H1 (cell line): ENCODE results near the gene ERC1. TPM values are rescaled to one million over a fixed set of nuclear protein-coding genes. Genes with fewer than 3 reads are reported as not detected.

ENCODE experiments used
- CTCF ChIA-PET: fragments of 300-600 bp; sonication (Branson Sonifier 250); formaldehyde crosslinking; loops from one replicate; lab custom pipeline; 2021; ENCODE audit not compliant: partially characterized antibody; lab: Charles Lee
- POLR2A ChIA-PET: fragments of 300-600 bp; sonication (Branson Sonifier 250); formaldehyde crosslinking; loops from one replicate; lab custom pipeline; 2021; ENCODE audit warnings: inconsistent platforms; ENCODE audit not compliant: partially characterized antibody; lab: Charles Lee
- DNase-seq, 2 experiments: peaks; one replicate each; pipeline versions ENCODE4 v3.0.0 to v3.0.0-alpha.2; 2010 to 2022; ENCODE audit warnings: low spot score in 2 of 2, low read depth in 1 of 2, mixed read lengths in 1 of 2
- FAIRE-seq: peaks from 2 replicates; lab custom pipeline; 2011; peaks lifted over from hg19 to GRCh38; lab: Jason Lieb, UNC
- H2AFZ ChIP-seq: 2 replicates; pipeline ENCODE4 v1.8.1; 2012; ENCODE audit warnings: low read length, inconsistent platforms
- H2AK5ac ChIP-seq: 2 replicates; pipeline ENCODE4 v1.6.1; 2013; ENCODE audit warnings: low read depth, low read length
- H2BK120ac ChIP-seq: replicated peaks from 2 replicates; pipeline ENCODE3; 2013; ENCODE audit warnings: low read depth, low read length, inconsistent platforms
- H2BK12ac ChIP-seq: 2 replicates; pipeline ENCODE4 v1.6.1; 2013; ENCODE audit warnings: low read depth, low read length
- H2BK15ac ChIP-seq: 2 replicates; pipeline ENCODE4 v1.6.1; 2013; ENCODE audit warnings: low read length
- H2BK20ac ChIP-seq: 2 replicates; pipeline ENCODE4 v1.6.1; 2013; ENCODE audit warnings: low read length
- H2BK5ac ChIP-seq: 2 replicates; pipeline ENCODE4 v1.6.1; 2013; ENCODE audit warnings: low read depth, low read length
- H3K14ac ChIP-seq: 2 replicates; pipeline ENCODE4 v1.6.1; 2013; ENCODE audit warnings: inconsistent platforms; ENCODE audit not compliant: insufficient read length
- H3K18ac ChIP-seq: 2 replicates; pipeline ENCODE4 v1.6.1; 2013; ENCODE audit warnings: low read length; ENCODE audit errors: extremely low read depth
- H3K23ac ChIP-seq: 2 replicates; pipeline ENCODE4 v1.6.1; 2013; ENCODE audit warnings: inconsistent platforms; ENCODE audit not compliant: insufficient read length
- H3K23me2 ChIP-seq: 2 replicates; pipeline ENCODE4 v1.6.1; 2013; ENCODE audit warnings: low read depth, low read length
- H3K27ac ChIP-seq: 2 replicates; pipeline ENCODE4 v1.6.1; 2011; ENCODE audit warnings: low read depth, low read length, inconsistent platforms
- H3K27me3 ChIP-seq, 4 experiments: replicated peaks in 1 of 4; 1 replicate in 1 of 4; 2 replicates in 3 of 4; pipeline versions ENCODE4 v1.6.1 to v1.8.1; 2011 to 2013; ENCODE audit warnings: low read length in 3 of 4, mild to moderate bottlenecking in 3 of 4, inconsistent platforms in 2 of 4, mixed read lengths in 2 of 4, moderate library complexity in 1 of 4; ENCODE audit not compliant: control insufficient read depth in 3 of 4, insufficient read depth in 3 of 4; ENCODE audit errors: extremely low read depth in 1 of 4
- H3K36me3 ChIP-seq, 4 experiments: 2 replicates each; pipeline versions ENCODE4 v1.6.1 to v1.8.1; 2011 to 2013; ENCODE audit warnings: mild to moderate bottlenecking in 4 of 4, low read length in 3 of 4, moderate library complexity in 2 of 4, control low read depth in 1 of 4, inconsistent platforms in 1 of 4; ENCODE audit not compliant: insufficient read depth in 4 of 4, control insufficient read depth in 2 of 4
- H3K4ac ChIP-seq: replicated peaks from 2 replicates; pipeline ENCODE3; 2013; ENCODE audit warnings: low read length, low read depth, mixed read lengths, inconsistent platforms; ENCODE audit not compliant: insufficient read length
- H3K4me1 ChIP-seq, 4 experiments: replicated peaks in 1 of 4; 1 replicate in 1 of 4; 2 replicates in 3 of 4; pipeline versions ENCODE4 v1.6.1 to v1.8.1; 2011 to 2013; ENCODE audit warnings: low read length in 3 of 4, inconsistent platforms in 2 of 4, mixed read lengths in 1 of 4; ENCODE audit not compliant: insufficient read depth in 4 of 4, control insufficient read depth in 3 of 4
- H3K4me2 ChIP-seq, 2 experiments: 2 replicates each; pipeline versions ENCODE4 v1.6.1 to v1.8.1; 2011 to 2013; ENCODE audit warnings: low read depth in 2 of 2, low read length in 2 of 2, control low read depth in 1 of 2, inconsistent platforms in 1 of 2, mild to moderate bottlenecking in 1 of 2; ENCODE audit not compliant: insufficient read depth in 1 of 2
- H3K4me3 ChIP-seq, 4 experiments: fragments of 200-600, 300-600 bp in 1 of 4; sonication (generic), shearing (Covaris generic), sonication (Bioruptor Twin) in 1 of 4; 2 replicates each; pipeline versions ENCODE4 v1.5.1 to v1.8.1; 2011 to 2016; ENCODE audit warnings: low read length in 4 of 4, low read depth in 3 of 4, control low read depth in 2 of 4, inconsistent platforms in 2 of 4, mild to moderate bottlenecking in 2 of 4, mixed read lengths in 1 of 4, moderate library complexity in 1 of 4; ENCODE audit not compliant: insufficient read depth in 2 of 4; ENCODE audit errors: extremely low read depth in 1 of 4
- H3K56ac ChIP-seq: replicated peaks from 2 replicates; pipeline ENCODE3; 2013; ENCODE audit warnings: low read depth, mild to moderate bottlenecking, mixed read lengths, low read length, inconsistent platforms; ENCODE audit not compliant: insufficient read length
- H3K79me1 ChIP-seq: 2 replicates; pipeline ENCODE4 v1.6.1; 2013; ENCODE audit warnings: low read depth, low read length, control low read depth
- H3K79me2 ChIP-seq, 2 experiments: 2 replicates each; pipeline versions ENCODE4 v1.6.1 to v1.8.1; 2012 to 2013; ENCODE audit warnings: low read length in 2 of 2, mild to moderate bottlenecking in 2 of 2, inconsistent platforms in 1 of 2; ENCODE audit not compliant: insufficient read depth in 2 of 2, control insufficient read depth in 1 of 2
- H3K9ac ChIP-seq, 4 experiments: replicated peaks in 1 of 4; 1 replicate in 1 of 4; 2 replicates in 3 of 4; pipeline versions ENCODE4 v1.6.1 to v1.8.1; 2011 to 2013; ENCODE audit warnings: low read depth in 3 of 4, low read length in 3 of 4, control low read depth in 2 of 4, mild to moderate bottlenecking in 2 of 4, moderate library complexity in 2 of 4, inconsistent platforms in 1 of 4; ENCODE audit errors: extremely low read depth in 1 of 4
- H3K9me3 ChIP-seq, 2 experiments: 2 replicates each; pipeline versions ENCODE4 v1.6.1 to v1.8.1; 2012 to 2013; ENCODE audit warnings: mild to moderate bottlenecking in 2 of 2, moderate library complexity in 2 of 2, control low read depth in 1 of 2, inconsistent platforms in 1 of 2, low read depth in 1 of 2, low read length in 1 of 2, mixed read lengths in 1 of 2; ENCODE audit not compliant: insufficient read depth in 2 of 2
- H4K20me1 ChIP-seq, 2 experiments: replicated peaks in 1 of 2; 2 replicates each; pipeline versions ENCODE3 to v1.8.1; 2011 to 2013; ENCODE audit warnings: inconsistent platforms in 2 of 2, low read length in 2 of 2, mild to moderate bottlenecking in 1 of 2; ENCODE audit not compliant: insufficient read depth in 2 of 2, control insufficient read depth in 1 of 2
- H4K5ac ChIP-seq: 2 replicates; pipeline ENCODE4 v1.6.1; 2013; ENCODE audit warnings: low read length, low read depth, mixed read lengths, inconsistent platforms; ENCODE audit not compliant: insufficient read length
- H4K8ac ChIP-seq: 2 replicates; pipeline ENCODE4 v1.8.0; 2013; ENCODE audit warnings: mild to moderate bottlenecking, moderate library complexity, low read length, inconsistent platforms; ENCODE audit not compliant: insufficient read depth; ENCODE audit errors: extremely low read depth
- H4K91ac ChIP-seq: replicated peaks from 2 replicates; pipeline ENCODE3; 2013; ENCODE audit warnings: low read length, mixed read lengths, inconsistent platforms; ENCODE audit not compliant: insufficient read length
- CBX8 ChIP-seq: fragments of 300-800, 300-1000 bp; sonication (generic); IDR thresholded peaks from 2 replicates; pipeline ENCODE4 v1.7.1; 2016; ENCODE audit warnings: low read depth, low read length, borderline replicate concordance
- CREB1 ChIP-seq: IDR thresholded peaks from 2 replicates; pipeline ENCODE4 v1.6.1; 2012; ENCODE audit warnings: inconsistent platforms
- CTBP2 ChIP-seq: IDR thresholded peaks from 2 replicates; pipeline ENCODE4 v1.7.0; 2011; ENCODE audit warnings: borderline replicate concordance, mild to moderate bottlenecking, moderate library complexity, mixed read lengths, low read length; ENCODE audit not compliant: insufficient read depth, insufficient read length
- EP300 ChIP-seq, 2 experiments: IDR thresholded peaks; 1 replicate in 1 of 2; 2 replicates in 1 of 2; pipeline ENCODE4 v1.6.1; 2011 to 2012; ENCODE audit warnings: low read depth in 2 of 2, low read length in 2 of 2, mild to moderate bottlenecking in 2 of 2, borderline replicate concordance in 1 of 2, inconsistent platforms in 1 of 2, moderate library complexity in 1 of 2
- JUND ChIP-seq: IDR thresholded peaks from 2 replicates; pipeline ENCODE4 v1.6.1; 2011; ENCODE audit warnings: mild to moderate bottlenecking, improper control_type of control experiment, low read length
- NANOG ChIP-seq: IDR thresholded peaks from 2 replicates; pipeline ENCODE4 v1.6.1; 2011; ENCODE audit warnings: low read length, low read depth, mild to moderate bottlenecking, inconsistent platforms; ENCODE audit not compliant: insufficient read depth, poor library complexity, severe bottlenecking
- POU5F1 ChIP-seq: IDR thresholded peaks from 2 replicates; pipeline ENCODE4 v1.6.1; 2011; ENCODE audit warnings: low read depth, mild to moderate bottlenecking, low read length, moderate library complexity
- RFX5 ChIP-seq: IDR thresholded peaks from 2 replicates; pipeline ENCODE4 v1.6.1; 2011; ENCODE audit warnings: low read depth, low read length, improper control_type of control experiment, borderline replicate concordance
- SIN3A ChIP-seq, 2 experiments: IDR thresholded peaks in 1 of 2; conservative IDR thresholded peaks in 1 of 2; 2 replicates each; pipeline ENCODE4 v1.6.1; 2011 to 2012; ENCODE audit warnings: low read length in 2 of 2, improper control_type of control experiment in 1 of 2, low read depth in 1 of 2, mild to moderate bottlenecking in 1 of 2
- SUZ12 ChIP-seq: fragments of 200-600 bp; sonication (generic); IDR thresholded peaks from 2 replicates; pipeline ENCODE4 v1.6.1; 2012; ENCODE audit warnings: mild to moderate bottlenecking, inconsistent platforms, low read length, moderate library complexity, mixed read lengths
- WGBS, 2 experiments: shearing (Covaris generic) in 1 of 2; methylation state at CpG; one replicate each; pipeline versions ENCODE4 v1.1.6 to v1.1.7; 2013 to 2015; ENCODE audit warnings: low lambda C conversion rate in 2 of 2, mixed read lengths in 2 of 2, inconsistent platforms in 1 of 2, low coverage in 1 of 2, missing lambda C conversion rate in 1 of 2; ENCODE audit not compliant: insufficient replicate concordance in 2 of 2, insufficient coverage in 1 of 2, insufficient read length in 1 of 2; ENCODE audit errors: extremely low coverage in 1 of 2, missing lambda C conversion rate in 1 of 2; 5-methylcytosine and 5-hydroxymethylcytosine counted together
- polyA plus RNA-seq, 7 experiments: library from polyadenylated mRNA; depleted of rRNA in 3 of 7; stranded (reverse) in 5 of 7; unstranded in 2 of 7; fragments of >200 nt in 5 of 7; fragments of 200-250 nt in 2 of 7; gene quantifications; 1 replicate in 5 of 7; 2 replicates in 1 of 7; 4 replicates in 1 of 7; pipeline versions ENCODE4 v1.2.1 to v1.2.3, GENCODE V29; 2011 to 2013; ENCODE audit warnings: missing spikeins in 2 of 7, mixed read lengths in 2 of 7
- total RNA-seq: library from RNA; stranded (reverse); fragmentation: NEBNext Ultra II Directional; extraction: Animal tissue kit (Norgen Biotek cat#: 25700); gene quantifications from 2 replicates; pipeline ENCODE4 v1.2.1, GENCODE V29; 2021
- TF ChIP-seq, protein P1 (sequence below), 3 experiments: IDR thresholded peaks; 1 replicate in 2 of 3; 2 replicates in 1 of 3; pipeline versions ENCODE4 v1.5.1 to v1.6.1; 2011; ENCODE audit warnings: low read length in 3 of 3, mild to moderate bottlenecking in 3 of 3, inconsistent platforms in 2 of 3, low read depth in 1 of 3, moderate library complexity in 1 of 3; ENCODE audit not compliant: insufficient read depth in 1 of 3; ENCODE audit errors: control extremely low read depth in 1 of 3

Gene ERC1
- total and polyA plus RNA-seq, 2 of the 8 experiments (the other 6 are each of a cell fraction or from before 2014, with no cell fraction given) = 7.8 to 45.7 TPM

DNA sequence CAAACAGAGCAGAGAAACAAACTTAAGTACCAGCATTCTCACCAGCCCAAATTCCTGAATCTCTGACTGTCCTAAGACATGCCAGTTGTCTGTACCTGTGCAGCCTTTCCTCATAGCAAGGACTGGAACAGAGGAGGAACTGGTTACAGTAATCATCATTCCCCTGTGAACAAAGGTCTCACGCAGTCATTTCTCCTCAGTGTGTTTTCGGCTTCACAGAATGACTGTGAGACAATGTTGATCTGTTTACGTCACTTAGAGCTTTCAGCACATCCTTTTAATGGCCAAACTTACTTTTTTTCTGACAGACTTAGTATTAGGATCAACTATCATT is 434.3 kb downstream of the ERC1 start:
- Histone ChIP-seq H2BK20ac (no peak overlapping the region), H3K27me3 (0 out of 7 replicates have a peak, but pooled peaks cover 0 to 2% (median 1%) of the 10 kb centered on the region in 4 experiments), H2BK120ac (no peak overlapping the region), H3K9me3 (peaks cover 7 to 16% of the 10 kb centered on the region in 2 experiments; a peak in 3 of 4 replicates), H3K23ac (no peak overlapping the region), H3K14ac (no peak overlapping the region), H3K4me1 (no peaks in the 10 kb centered on the region), H3K4me3 (no peak overlapping the region), H3K36me3 (peaks cover 0 to 4% (median 1%) of the 10 kb centered on the region in 4 experiments; a peak in 2 of 8 replicates), H3K23me2 (no peaks in the 10 kb centered on the region), H3K4ac (no peak overlapping the region), H4K91ac (no peak overlapping the region), H3K9ac (no peak overlapping the region), H4K5ac (no peak overlapping the region), H2AK5ac (no peak overlapping the region), H3K79me1 (no peaks in the 10 kb centered on the region), H3K4me2 (no peak overlapping the region), H3K79me2 (no peaks in the 10 kb centered on the region), H2BK15ac (no peak overlapping the region), H3K56ac (no peak overlapping the region), H4K20me1 (no peaks in the 10 kb centered on the region), H2BK5ac (no peak overlapping the region), H4K8ac (no peak overlapping the region), H3K18ac (no peak overlapping the region), H3K27ac (no peak overlapping the region), H2BK12ac (no peak overlapping the region), H2AFZ (no peak overlapping the region)
- CTCF ChIA-PET = interaction anchor here (0.6 to 2.2 kb wide), 3 partner anchors 9 to 307 kb away, joined by 3 to 11 read pairs (median 3); no protein-coding TSS in a partner anchor
- POLR2A ChIA-PET = no interaction called here
- 90% methylated on average over 3 of the region's 3 CpGs; no CpG with 5 or more reads in 1 of the 2 experiments for WGBS, 2 experiments
- DNase-seq (no peak), FAIRE-seq (no peak)
- TF ChIP-seq NANOG = no peak
- no peak for TF ChIP-seq EP300 (IDR thresholded peaks at IDR 0.05; ENCODE audit: borderline replicate concordance in 1 of 2, low read depth in 2 of 2, low read length in 2 of 2)
- TF ChIP-seq SUZ12 = no peak
- no peak for TF ChIP-seq CTBP2
- no peak for TF ChIP-seq CBX8
- no peak for TF ChIP-seq POU5F1
- no peak for TF ChIP-seq RFX5
- TF ChIP-seq CREB1 = no peak
- TF ChIP-seq SIN3A (conservative IDR thresholded peaks at IDR 0.05 in 1 of 2, IDR thresholded peaks at IDR 0.05 in 1 of 2; ENCODE audit: low read depth in 1 of 2, low read length in 2 of 2) = no peak
- TF ChIP-seq, protein P1, sequence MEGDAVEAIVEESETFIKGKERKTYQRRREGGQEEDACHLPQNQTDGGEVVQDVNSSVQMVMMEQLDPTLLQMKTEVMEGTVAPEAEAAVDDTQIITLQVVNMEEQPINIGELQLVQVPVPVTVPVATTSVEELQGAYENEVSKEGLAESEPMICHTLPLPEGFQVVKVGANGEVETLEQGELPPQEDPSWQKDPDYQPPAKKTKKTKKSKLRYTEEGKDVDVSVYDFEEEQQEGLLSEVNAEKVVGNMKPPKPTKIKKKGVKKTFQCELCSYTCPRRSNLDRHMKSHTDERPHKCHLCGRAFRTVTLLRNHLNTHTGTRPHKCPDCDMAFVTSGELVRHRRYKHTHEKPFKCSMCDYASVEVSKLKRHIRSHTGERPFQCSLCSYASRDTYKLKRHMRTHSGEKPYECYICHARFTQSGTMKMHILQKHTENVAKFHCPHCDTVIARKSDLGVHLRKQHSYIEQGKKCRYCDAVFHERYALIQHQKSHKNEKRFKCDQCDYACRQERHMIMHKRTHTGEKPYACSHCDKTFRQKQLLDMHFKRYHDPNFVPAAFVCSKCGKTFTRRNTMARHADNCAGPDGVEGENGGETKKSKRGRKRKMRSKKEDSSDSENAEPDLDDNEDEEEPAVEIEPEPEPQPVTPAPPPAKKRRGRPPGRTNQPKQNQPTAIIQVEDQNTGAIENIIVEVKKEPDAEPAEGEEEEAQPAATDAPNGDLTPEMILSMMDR (IDR thresholded peaks at IDR 0.05; ENCODE audit: control extremely low read depth in 1 of 3, insufficient read depth in 1 of 3, low read depth in 1 of 3, low read length in 3 of 3) = no peak
- TF ChIP-seq JUND = no peak
